NCI-H1417 (cell line): ENCODE measurements around the gene RNLS.

Source experiments
- DNase-seq, 3 experiments: peaks; one replicate each; lab custom pipeline; 2025; lab: John Stamatoyannopoulos, UW

Gene RNLS

GRCh38 chr10:88260329-88261051 is 322.6 kb downstream of the RNLS start:
- no peak for DNase-seq

- peak in 1 of 3 experiments; percentile 69 for DNase-seq
These were observed 323.7 kb downstream of the RNLS start for GRCh38 chr10:88259381-88259780.

GRCh38 chr10:88256886-88257285 is 326.2 kb downstream of the RNLS start:
- DNase-seq = no peak

- DNase-seq = peak in 1 of 3 experiments; percentile 29
These were observed 327.0 kb downstream of the RNLS start for GRCh38 chr10:88256013-88256680.

GRCh38 chr10:88254091-88254490 is 329.0 kb downstream of the RNLS start:
- no peak for DNase-seq

- DNase-seq = no peak
These were observed 329.5 kb downstream of the RNLS start for GRCh38 chr10:88253622-88254021.

GRCh38 chr10:88253128-88253527 is 330.0 kb downstream of the RNLS start:
- DNase-seq = no peak

GRCh38 chr10:88249450-88249849 is 333.7 kb downstream of the RNLS start:
- DNase-seq = no peak

- DNase-seq = no peak
These were observed 336.4 kb downstream of the RNLS start for GRCh38 chr10:88246675-88247074.

GRCh38 chr10:88245974-88246511 is 337.1 kb downstream of the RNLS start:
- DNase-seq = peak in 1 of 3 experiments; percentile 56

GRCh38 chr10:88244781-88245625 is 338.1 kb downstream of the RNLS start:
- no peak for DNase-seq

- peak in 1 of 3 experiments; percentile 30 for DNase-seq
These were observed 339.0 kb downstream of the RNLS start for GRCh38 chr10:88243836-88244730.

GRCh38 chr10:88243202-88243744 is 339.8 kb downstream of the RNLS start:
- DNase-seq = no peak

- DNase-seq = no peak
These were observed 341.6 kb downstream of the RNLS start for GRCh38 chr10:88241501-88241900.

GRCh38 chr10:88239212-88239611 is 343.9 kb downstream of the RNLS start:
- no peak for DNase-seq

GRCh38 chr10:88238615-88238914 is 344.6 kb downstream of the RNLS start:
- DNase-seq = no peak

- DNase-seq = no peak
These were observed 345.1 kb downstream of the RNLS start for GRCh38 chr10:88237896-88238614.

- no peak for DNase-seq
These were observed 346.9 kb downstream of the RNLS start for GRCh38 chr10:88236121-88236743.

- peak in 1 of 3 experiments; percentile 30 for DNase-seq
These were observed 348.8 kb downstream of the RNLS start for GRCh38 chr10:88234297-88234696.

GRCh38 chr10:88233870-88234269 is 349.2 kb downstream of the RNLS start:
- no peak for DNase-seq
